Frontal cortex (tissue), 4 donors: ENCODE results near the gene BCKDK. TPM values are rescaled to one million over a fixed set of nuclear protein-coding genes. Genes with fewer than 3 reads are reported as not detected.

Experiments used
- DNase-seq, 2 donors: peaks; one replicate each; pipeline ENCODE4 v3.0.0; 2012; ENCODE audit warnings: low spot score in 2 of 2
- FAIRE-seq: peaks from 2 replicates; lab custom pipeline; 2012; peaks lifted over from hg19 to GRCh38; lab: Jason Lieb, UNC
- total RNA-seq: library from RNA; depleted of rRNA; stranded (reverse); fragments of >200 nt; gene quantifications from one replicate; pipeline ENCODE4 v1.2.3, GENCODE V29; 2014
- donor health status: control.
- donor health status: control.
- donor health status: control.

Gene BCKDK
- total RNA-seq, 1 donor from 2014 or later = 11.4 TPM

DNA sequence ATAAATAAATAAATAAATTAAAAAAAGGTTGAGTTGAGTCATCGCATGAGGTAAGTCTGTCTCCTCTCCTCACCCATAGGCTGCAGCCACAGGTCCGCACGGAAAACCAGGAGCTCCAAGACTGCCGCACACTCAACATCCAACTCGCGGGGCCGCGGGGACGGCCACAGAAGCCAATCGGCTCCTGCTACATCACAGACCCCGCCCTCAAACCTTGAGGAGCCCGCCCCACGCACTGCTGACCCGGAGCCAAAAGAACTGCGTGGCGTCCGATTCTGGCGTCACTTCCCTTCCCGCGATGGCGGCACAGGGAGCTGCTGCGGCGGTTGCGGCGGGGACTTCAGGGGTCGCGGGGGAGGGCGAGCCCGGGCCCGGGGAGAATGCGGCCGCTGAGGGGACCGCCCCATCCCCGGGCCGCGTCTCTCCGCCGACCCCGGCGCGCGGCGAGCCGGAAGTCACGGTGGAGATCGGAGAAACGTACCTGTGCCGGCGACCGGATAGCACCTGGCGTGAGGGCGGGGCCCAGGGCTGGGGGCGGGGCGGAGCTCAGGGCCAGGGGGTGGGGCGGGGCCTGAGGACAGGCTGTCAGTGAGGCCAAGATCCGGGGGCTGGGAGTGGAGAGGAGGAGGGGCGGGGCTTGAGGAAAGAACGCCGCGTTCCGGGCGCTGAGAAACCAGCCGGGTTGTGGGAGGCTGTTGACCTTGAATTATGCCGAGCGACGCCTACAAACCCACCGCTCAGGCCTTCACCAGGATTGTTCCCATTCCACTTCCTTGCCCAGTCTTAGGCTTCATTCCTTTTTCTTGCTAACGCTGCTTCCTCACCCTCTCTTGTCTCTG is 9.4 kb downstream of the BCKDK start, which contains the start of gene KAT8:
Gene KAT8, plus strand, starts transcription at position 281 of the 839 bp plus-strand sequence. Its CDS starts 18 bp downstream, at position 299.
- FAIRE-seq = no peak
- DNase-seq = peak; percentile 97 to 98

- FAIRE-seq = no peak
- DNase-seq = no peak
Measured at GRCh38 chr16:31118223-31119155, 10.3 kb downstream of the BCKDK start.

- FAIRE-seq (no peak), DNase-seq (no peak)
Measured at GRCh38 chr16:31120129-31120528, 11.9 kb downstream of the BCKDK start.

- FAIRE-seq = no peak
Measured at GRCh38 chr16:31125844-31126243, 17.7 kb downstream of the BCKDK start.

GRCh38 chr16:31127182-31127581 is 19.0 kb downstream of the BCKDK start:
- no peak for DNase-seq
- no peak for FAIRE-seq

More at GRCh38 chr16:31125844-31126243, 17.7 kb downstream of the BCKDK start:
- DNase-seq = no peak

DNA sequence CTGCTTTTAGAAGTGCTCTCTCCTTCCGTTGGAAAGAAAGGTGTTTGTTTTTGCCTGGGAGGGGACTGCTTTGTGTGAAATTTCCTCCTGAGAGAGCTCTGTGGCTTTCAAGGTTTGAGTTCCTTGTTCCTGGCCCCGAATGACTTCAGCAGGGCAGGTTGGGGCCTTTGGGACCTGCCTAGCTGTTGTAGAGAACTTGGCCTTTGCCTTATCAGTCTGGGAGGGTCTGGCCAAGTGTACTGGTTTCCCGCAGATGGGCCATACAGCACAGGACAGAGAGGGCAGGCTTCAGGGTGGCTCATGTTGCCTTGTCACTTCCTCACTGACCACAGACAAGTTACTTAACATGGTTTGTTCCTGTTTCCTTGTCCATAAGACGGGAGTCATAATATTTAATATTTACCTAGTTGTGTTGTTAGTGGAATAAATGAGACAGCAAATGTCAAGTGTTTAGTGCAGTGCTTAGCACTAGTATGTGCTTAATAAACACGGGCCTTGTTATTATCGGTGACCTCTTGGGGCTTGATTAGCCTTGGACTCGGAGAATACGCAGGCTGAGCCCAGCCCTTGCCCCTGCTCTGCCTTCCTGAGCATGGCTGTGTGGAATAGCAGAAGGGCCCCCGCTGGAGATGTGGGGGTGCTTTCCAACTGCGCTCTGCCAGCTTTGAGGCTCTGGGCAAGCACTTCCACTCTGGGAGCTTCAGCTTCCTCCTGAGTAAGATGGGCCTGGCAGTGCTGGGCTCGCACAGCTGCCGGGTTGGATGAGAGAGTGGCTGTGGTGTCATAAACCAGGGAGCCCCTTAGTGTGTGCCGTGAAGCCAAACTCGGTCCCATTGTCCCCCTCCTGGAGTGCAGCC is 20.8 kb downstream of the BCKDK start:
- FAIRE-seq (no peak), DNase-seq (peak in 1 of 2 donors; percentile 70)

GRCh38 chr16:31129568-31130335 is 21.6 kb downstream of the BCKDK start:
- DNase-seq = peak in 1 of 2 donors; percentile 59
- no peak for FAIRE-seq

GRCh38 chr16:31130336-31130891 is 22.2 kb downstream of the BCKDK start:
- DNase-seq (no peak), FAIRE-seq (no peak)

GRCh38 chr16:31130899-31131298 is 22.7 kb downstream of the BCKDK start:
- DNase-seq (no peak), FAIRE-seq (no peak)

DNA sequence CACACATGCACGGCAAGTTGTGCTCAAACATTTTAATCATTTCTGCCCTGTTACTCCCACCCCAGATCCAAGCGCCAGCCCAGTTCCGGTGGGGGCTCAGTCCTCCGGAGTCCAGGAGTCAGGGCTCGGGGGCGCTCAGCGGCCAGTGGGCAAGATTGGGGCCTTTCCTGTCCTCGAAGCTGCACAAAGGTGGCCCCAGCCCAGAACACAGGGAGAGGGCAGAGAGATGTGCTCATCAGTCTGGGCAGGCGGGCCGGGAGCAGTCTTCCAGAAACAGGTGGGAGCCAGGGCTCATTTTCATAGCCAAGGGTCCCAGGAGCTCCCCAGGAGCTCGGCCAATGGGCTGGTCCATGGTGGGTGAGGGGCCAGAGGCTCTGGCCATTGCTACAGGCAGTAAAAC is 23.2 kb downstream of the BCKDK start:
- FAIRE-seq (no peak), DNase-seq (no peak)

- DNase-seq (no peak), FAIRE-seq (no peak)
Measured at GRCh38 chr16:31131841-31132271, 23.7 kb downstream of the BCKDK start.

DNA sequence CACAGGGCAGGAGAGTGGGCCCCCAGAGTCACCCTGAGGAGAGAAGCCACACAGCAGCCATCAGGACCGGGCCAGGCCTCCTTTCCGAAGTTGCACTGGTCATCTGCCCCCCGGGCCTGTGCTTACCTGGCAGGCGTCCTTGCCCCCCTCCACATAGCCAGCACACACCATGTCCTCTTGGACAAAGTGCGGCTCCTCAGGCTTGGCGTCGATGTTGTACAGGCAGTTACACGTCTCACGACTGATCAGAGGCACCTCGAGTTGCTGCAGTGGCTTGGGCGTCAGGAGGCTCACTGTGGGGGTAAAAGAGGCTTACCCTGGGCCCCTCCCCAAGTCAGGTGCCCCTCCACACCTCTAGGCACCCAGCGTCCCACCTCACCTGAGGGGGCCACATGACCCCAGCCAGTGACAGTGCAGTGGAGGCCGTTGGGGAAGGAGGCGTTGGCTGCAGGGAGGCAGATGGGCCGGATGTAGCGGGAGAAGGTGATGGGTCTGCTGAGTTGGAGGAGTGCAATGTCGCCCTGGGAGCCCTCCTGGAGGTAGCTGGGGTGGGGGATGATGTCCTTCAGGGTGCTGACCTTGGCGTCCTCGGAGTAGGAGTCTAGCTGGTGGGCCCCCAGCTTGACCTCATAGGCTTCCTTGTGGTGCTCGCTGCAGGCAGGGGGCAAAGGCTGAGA is 24.3 kb downstream of the BCKDK start:
- DNase-seq (no peak), FAIRE-seq (no peak)

DNA sequence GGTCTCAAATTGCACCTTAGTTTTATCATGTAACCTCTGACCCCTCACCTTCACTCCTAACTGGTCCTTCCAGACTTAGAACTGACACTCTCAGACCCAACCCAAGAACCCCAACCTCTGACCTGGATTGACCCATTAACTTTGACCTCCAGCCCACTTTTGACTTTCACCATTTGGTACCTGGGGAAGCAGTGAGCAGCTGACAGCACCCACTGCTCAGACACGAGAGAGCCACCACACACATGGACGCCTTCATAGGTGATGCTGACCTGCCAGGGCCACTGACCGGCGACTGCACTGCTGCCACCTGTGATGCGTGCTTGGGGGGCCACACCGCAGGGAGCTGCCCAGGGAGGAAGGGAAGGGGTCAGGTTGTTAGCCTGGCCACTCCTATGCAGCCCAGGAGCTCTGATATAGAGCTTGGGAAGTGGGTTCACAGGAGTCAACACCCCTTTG is 24.9 kb downstream of the BCKDK start:
- DNase-seq (no peak), FAIRE-seq (no peak)

- no peak for FAIRE-seq
- no peak for DNase-seq
Measured at GRCh38 chr16:31134091-31134571, 25.9 kb downstream of the BCKDK start.

DNA sequence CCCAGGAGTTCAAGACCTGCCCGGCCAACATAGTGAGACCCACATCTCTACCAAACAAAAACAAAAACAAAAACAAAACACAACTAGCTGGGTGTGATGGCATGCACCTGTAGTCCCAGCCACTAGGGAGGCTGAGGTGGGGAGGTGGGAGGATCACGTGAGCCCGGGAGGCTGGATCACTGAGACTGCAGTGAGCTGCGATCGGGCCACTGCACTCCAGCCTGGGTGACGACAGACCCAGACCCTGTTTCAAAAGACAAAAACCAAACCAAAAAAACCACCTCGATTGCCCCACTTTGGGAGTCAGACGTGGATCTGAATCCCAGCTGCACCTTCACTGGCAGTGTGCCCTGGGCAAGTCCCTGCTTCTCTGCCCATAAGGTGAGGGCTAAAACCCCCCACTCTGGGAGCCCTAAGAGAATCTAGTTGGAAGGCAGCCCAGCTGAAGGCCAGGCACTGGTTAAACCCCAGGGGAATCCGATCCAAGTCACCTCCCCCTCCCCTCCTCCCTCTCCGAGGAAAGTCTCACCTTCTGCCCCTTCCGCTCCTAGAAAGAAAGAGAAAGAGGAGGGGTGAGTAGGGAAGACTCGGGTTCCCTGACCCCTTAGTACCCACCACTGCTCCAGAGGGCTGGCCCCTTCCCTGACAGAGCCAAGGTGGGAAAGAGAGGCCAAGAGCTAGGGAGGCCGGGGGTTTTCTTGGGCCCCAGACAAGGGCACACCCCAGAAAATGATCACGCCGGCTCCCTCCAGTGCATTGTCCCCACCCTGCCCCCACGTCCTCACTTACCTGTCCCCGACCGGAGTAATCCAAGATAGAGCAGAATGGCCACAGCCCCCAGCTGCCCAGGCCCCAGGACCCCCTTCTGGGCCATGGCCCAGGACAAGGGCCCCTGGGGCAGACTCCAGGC is 26.7 kb downstream of the BCKDK start:
- FAIRE-seq (no peak), DNase-seq (no peak)

DNA sequence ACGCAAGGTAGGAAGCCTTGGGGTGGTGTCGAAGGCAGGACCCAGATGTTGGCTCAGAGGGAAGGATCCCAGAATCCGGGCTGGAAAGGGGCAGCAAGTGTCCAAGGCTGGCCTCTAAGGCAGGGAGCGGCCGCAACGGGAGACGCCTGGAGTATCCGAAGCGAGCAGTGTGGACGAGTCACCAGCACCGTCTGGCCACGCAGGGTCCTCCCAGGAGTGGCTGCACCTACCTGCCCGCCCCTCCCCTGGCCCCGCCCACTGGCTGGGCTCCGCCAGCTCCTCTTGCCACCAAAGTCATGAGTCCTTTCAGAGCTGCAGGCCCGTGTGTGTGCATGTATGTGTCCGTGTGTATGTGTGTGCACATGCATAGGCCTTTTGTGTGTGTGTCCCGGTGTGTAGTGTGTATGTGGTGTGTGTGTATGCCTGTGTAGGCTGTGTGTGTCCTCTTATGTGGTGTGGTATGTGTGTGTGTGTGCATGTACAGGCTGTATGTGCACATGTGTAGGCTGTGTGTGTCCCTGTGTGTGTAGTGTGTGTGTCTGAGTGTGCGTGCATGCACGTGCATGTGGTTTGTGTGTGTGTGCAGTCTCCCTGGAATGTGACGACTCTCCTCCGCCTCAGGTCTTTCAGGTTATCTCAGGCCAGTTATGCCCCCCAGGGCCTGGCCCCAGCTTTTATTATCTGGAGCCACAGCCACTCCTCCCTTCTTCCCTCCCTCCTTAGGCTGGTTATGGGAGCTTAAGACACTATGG is 27.5 kb downstream of the BCKDK start, which contains the start of gene PRSS8:
Gene PRSS8, minus strand, starts transcription at position 193 of the 752 bp plus-strand sequence. CDS start 229 bp downstream, outside the sequence.
- DNase-seq = no peak
- FAIRE-seq = no peak
